Tibial nerve (tissue), 4 donors: ENCODE measurements around the gene KCNT1. TPM values are rescaled to one million over a fixed set of nuclear protein-coding genes. Genes with fewer than 3 reads are reported as not detected.

Source experiments
- DNase-seq, 2 donors: peaks; one replicate each; pipeline ENCODE4 v3.0.0-alpha.2; 2019; ENCODE audit warnings: low spot score in 2 of 2
- H3K27ac ChIP-seq, 4 donors: fragments of 200-600 bp; sonication (generic) in 3 of 4; one replicate each; pipeline ENCODE4 v1.5.1; 2017 to 2019; ENCODE audit warnings: mild to moderate bottlenecking in 1 of 4
- H3K27me3 ChIP-seq, 2 donors: fragments of 200-600 bp; sonication (generic) in 1 of 2; one replicate each; pipeline versions ENCODE4 v1.5.1 to v1.6.0; 2017 to 2019
- H3K36me3 ChIP-seq, 3 donors: fragments of 200-600 bp; sonication (generic); one replicate each; pipeline ENCODE4 v1.5.1; 2018 to 2019
- H3K4me1 ChIP-seq, 4 donors: fragments of 200-600 bp; sonication (generic) in 3 of 4; one replicate each; pipeline ENCODE4 v1.5.1; 2017 to 2019
- H3K4me3 ChIP-seq, 4 donors: fragments of 200-600 bp; sonication (generic) in 3 of 4; one replicate each; pipeline ENCODE4 v1.5.1; 2017 to 2019; ENCODE audit warnings: mild to moderate bottlenecking in 1 of 4, moderate library complexity in 1 of 4
- H3K9me3 ChIP-seq, 4 donors: fragments of 200-600 bp; sonication (generic) in 3 of 4; one replicate each; pipeline ENCODE4 v1.5.1; 2017 to 2019
- EP300 ChIP-seq, 2 donors: sonication (generic); formaldehyde crosslinking; IDR thresholded peaks; one replicate each; pipeline ENCODE4 v1.6.1; 2017; ENCODE audit warnings: antibody characterized with exemption in 2 of 2, mild to moderate bottlenecking in 1 of 2
- POLR2A ChIP-seq, 2 donors: fragments of 450-650 bp; IDR thresholded peaks; one replicate each; pipeline ENCODE4 v1.6.1; 2017; ENCODE audit warnings: antibody characterized with exemption in 2 of 2, mild to moderate bottlenecking in 2 of 2, moderate library complexity in 2 of 2
- WGBS, 2 donors: methylation state at CpG; one replicate each; pipeline ENCODE4 v1.1.5; 2018; 5-methylcytosine and 5-hydroxymethylcytosine counted together
- total RNA-seq, 4 donors: library from RNA; depleted of rRNA; stranded (reverse); fragments of >200 nt; gene quantifications; one replicate each; pipeline ENCODE4 v1.1.0, GENCODE V29; 2016
- TF ChIP-seq, protein P1 (sequence below), 5 experiments: fragments of 200-600 bp in 3 of 5; fragments of 450-650 bp in 2 of 5; sonication (generic) in 3 of 5; IDR thresholded peaks; one replicate each; pipeline ENCODE4 v1.5.1; 2016 to 2019; ENCODE audit warnings: antibody characterized with exemption in 5 of 5, mild to moderate bottlenecking in 3 of 5, moderate library complexity in 2 of 5

The KCNT1 gene
- total RNA-seq, 4 donors from 2014 or later = under 0.01 to 0.39 TPM; not detected in 2

DNA sequence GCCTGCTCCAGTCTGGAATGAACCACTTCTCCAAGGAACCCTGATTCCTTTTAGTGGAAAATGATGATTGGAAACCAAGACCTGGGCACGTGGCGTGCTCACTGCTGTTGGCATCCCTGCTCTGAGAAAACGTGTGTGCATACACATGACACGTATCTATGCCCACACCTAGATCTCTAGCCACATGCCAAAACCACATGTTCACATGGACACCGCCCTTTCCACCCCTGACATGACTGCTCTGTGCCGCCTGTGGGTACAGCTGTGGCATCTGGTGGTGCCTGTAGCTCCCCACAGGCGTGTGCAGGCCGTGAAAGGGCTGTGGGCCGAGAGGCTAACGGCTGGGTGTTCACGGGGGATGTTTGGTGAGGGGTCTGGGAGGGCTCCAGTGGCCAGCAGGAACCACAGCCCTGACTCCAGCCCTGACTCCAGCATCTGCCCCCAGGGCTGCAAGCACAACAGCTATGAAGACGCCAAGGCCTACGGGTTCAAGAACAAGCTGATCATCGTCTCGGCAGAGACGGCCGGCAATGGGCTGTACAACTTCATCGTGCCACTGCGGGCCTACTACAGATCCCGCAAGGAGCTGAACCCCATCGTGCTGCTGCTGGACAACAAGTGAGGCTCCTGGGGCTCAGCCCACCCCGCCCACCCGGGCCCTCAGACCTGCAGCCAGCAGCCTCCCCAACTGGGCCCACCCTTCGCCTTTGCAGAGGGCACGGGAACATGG, 75.1 kb downstream of the KCNT1 start:
- TF ChIP-seq POLR2A (IDR thresholded peaks at IDR 0.05) (no peak), EP300 (IDR thresholded peaks at IDR 0.05) (no peak)
- TF ChIP-seq, protein P1, sequence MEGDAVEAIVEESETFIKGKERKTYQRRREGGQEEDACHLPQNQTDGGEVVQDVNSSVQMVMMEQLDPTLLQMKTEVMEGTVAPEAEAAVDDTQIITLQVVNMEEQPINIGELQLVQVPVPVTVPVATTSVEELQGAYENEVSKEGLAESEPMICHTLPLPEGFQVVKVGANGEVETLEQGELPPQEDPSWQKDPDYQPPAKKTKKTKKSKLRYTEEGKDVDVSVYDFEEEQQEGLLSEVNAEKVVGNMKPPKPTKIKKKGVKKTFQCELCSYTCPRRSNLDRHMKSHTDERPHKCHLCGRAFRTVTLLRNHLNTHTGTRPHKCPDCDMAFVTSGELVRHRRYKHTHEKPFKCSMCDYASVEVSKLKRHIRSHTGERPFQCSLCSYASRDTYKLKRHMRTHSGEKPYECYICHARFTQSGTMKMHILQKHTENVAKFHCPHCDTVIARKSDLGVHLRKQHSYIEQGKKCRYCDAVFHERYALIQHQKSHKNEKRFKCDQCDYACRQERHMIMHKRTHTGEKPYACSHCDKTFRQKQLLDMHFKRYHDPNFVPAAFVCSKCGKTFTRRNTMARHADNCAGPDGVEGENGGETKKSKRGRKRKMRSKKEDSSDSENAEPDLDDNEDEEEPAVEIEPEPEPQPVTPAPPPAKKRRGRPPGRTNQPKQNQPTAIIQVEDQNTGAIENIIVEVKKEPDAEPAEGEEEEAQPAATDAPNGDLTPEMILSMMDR (IDR thresholded peaks at IDR 0.05) = no peak
- WGBS, 2 donors = 80 to 84% methylated on average over 11 to 22 of the region's 25 CpGs
- no peak overlapping the region for H3K4me3 ChIP-seq
- no peaks in the 10 kb centered on the region for H3K4me1 ChIP-seq
- no peak for DNase-seq
- no peaks in the 10 kb centered on the region for H3K36me3 ChIP-seq
- no peak overlapping the region for H3K27ac ChIP-seq
- H3K27me3 ChIP-seq = peaks cover 0 to 7% of the 10 kb centered on the region in 2 donors
- H3K9me3 ChIP-seq = no peaks in the 10 kb centered on the region

DNA sequence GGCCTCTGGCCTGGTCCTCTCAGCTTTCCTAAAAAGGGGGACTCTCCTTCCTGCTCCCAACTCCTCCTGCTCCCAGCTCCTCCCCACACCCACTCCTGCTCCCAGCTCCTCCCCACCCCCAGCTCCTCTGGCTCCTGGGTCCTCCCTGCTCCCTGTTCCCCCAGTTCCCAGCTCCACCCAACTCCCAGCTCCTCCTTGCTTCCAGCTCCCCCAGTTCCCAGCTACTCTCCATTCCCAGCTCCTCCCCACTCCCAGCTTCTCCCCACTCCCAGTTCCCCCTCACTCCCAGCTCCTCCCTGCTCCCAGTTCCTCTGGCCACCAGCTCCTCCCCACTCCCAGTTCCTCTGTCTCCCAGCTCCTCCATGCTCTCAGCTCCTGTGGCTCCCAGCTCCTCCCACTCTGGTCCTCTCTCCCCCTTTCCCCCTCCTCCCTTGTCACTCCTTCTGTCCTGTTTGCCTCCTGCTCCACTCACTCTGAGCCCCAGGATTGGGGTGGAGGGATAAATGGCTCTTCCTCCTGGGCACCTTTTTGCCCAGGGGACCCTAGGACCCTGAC, 75.7 kb downstream of the KCNT1 start:
- Histone ChIP-seq H3K9me3 (no peaks in the 10 kb centered on the region), H3K27me3 (peaks cover 0 to 1% of the 10 kb centered on the region in 2 donors), H3K36me3 (no peaks in the 10 kb centered on the region), H3K27ac (no peak overlapping the region), H3K4me3 (no peak overlapping the region), H3K4me1 (no peaks in the 10 kb centered on the region)
- no peak for DNase-seq
- TF ChIP-seq EP300 (IDR thresholded peaks at IDR 0.05) (no peak), POLR2A (IDR thresholded peaks at IDR 0.05) (no peak)
- TF ChIP-seq, protein P1 (IDR thresholded peaks at IDR 0.05) = no peak

DNA sequence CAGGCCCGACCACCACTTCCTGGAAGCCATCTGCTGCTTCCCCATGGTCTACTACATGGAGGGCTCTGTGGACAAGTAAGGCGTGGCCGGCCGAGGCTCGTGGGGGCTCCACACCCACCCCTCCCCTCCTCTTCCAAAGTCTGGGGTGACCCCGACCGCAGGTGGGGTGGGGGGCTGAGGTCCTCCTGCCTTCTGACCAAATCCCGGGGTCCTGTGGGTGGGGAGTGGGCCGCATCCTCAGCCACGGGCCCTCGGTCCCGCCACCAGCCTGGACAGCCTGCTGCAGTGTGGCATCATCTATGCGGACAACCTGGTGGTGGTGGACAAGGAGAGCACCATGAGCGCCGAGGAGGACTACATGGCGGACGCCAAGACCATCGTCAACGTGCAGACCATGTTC, 76.4 kb downstream of the KCNT1 start:
- DNase-seq = no peak
- WGBS, 2 donors = 93 to 98% methylated on average over 9 to 18 of the region's 19 CpGs
- no peak overlapping the region for H3K4me3 ChIP-seq
- H3K27me3 ChIP-seq = no peaks in the 10 kb centered on the region
- no peaks in the 10 kb centered on the region for H3K36me3 ChIP-seq
- no peaks in the 10 kb centered on the region for H3K4me1 ChIP-seq
- H3K9me3 ChIP-seq = no peaks in the 10 kb centered on the region
- TF ChIP-seq POLR2A (IDR thresholded peaks at IDR 0.05) (no peak), EP300 (IDR thresholded peaks at IDR 0.05) (no peak)
- TF ChIP-seq, protein P1 (IDR thresholded peaks at IDR 0.05) = no peak
- no peak overlapping the region for H3K27ac ChIP-seq

DNA sequence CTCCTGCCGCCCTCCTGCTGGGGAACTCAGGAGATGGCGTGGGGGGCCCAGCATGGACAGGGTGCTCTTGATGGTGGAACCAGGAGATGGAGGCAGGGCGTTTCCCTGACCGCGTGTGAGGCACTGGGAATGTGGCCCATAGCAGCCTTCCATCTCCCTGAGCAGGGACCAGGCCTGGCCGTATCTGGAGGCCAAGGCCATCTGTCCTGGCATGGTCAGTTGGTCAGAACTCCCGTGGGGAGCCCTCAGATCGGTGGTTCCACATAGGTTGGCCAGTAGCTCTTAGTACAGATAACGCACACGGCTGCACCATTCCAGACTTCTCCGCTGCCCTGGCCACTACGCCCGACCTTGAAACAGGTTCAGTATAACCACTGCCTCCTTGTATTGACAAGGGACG, 77.6 kb downstream of the KCNT1 start:
- no peak for DNase-seq
- Histone ChIP-seq H3K9me3 (no peaks in the 10 kb centered on the region), H3K27me3 (peaks cover 0 to under 1% of the 10 kb centered on the region in 2 donors), H3K4me3 (no peak overlapping the region), H3K4me1 (no peaks in the 10 kb centered on the region), H3K36me3 (no peaks in the 10 kb centered on the region), H3K27ac (no peak overlapping the region)
- 88% methylated on average over 12 to 14 of the region's 14 CpGs for WGBS, 2 donors
- no peak for TF ChIP-seq EP300 (IDR thresholded peaks at IDR 0.05)
- TF ChIP-seq POLR2A (IDR thresholded peaks at IDR 0.05) = no peak
- TF ChIP-seq, protein P1 (IDR thresholded peaks at IDR 0.05) = no peak

DNA sequence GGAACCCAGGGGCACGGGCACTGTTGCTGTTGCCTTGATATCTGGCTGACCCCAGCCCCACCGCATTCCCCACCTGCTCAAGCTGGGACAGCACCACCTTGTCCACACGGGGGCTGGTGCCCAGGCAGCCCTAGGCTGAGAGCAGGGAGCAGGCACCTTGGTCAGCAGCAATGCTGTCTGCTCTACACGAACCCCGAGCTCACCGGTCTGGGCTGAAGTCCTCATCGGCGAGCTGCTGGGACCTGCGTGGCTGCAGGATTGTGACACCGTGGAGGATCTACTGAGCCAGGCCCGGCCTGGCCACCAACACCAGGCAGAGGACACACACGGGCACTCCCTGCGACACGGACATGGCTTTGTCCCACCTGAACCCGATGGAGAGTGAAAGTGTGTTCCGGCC, 78.1 kb downstream of the KCNT1 start:
- H3K27ac ChIP-seq = no peak overlapping the region
- WGBS, 2 donors = 80 to 87% methylated on average over 13 to 15 of the region's 16 CpGs
- no peak overlapping the region for H3K4me3 ChIP-seq
- TF ChIP-seq POLR2A (IDR thresholded peaks at IDR 0.05) (no peak), EP300 (IDR thresholded peaks at IDR 0.05) (no peak)
- TF ChIP-seq, protein P1 (IDR thresholded peaks at IDR 0.05) = no peak
- no peak for DNase-seq
- H3K9me3 ChIP-seq = no peaks in the 10 kb centered on the region
- H3K36me3 ChIP-seq = no peaks in the 10 kb centered on the region
- peaks cover 0 to 6% of the 10 kb centered on the region in 2 donors for H3K27me3 ChIP-seq
- no peaks in the 10 kb centered on the region for H3K4me1 ChIP-seq
